Measurements from ENCODE around the gene NT5DC2. TPM values are rescaled to one million over a fixed set of nuclear protein-coding genes. Genes with fewer than 3 reads are reported as not detected.

The NT5DC2 gene
- total RNA-seq, 1 experiment from 2014 or later: 229 TPM

GRCh38 chr3:52521881-52522650 is 11.6 kb downstream of the NT5DC2 start:
- BruUV-seq (replicated peaks): no TSS peak
- ATAC-seq (no peak), DNase-seq (no peak)
- Histone ChIP-seq H3K9ac (ENCODE audit: low read length) (no peak overlapping the region), H3K27ac (ENCODE audit: low read length) (no peak overlapping the region), H3K9me2 (replicated peaks; ENCODE audit: low read length) (no peaks in the 10 kb centered on the region), H3K4me1 (ENCODE audit: insufficient read depth, low read length) (no peaks in the 10 kb centered on the region), H4K20me1 (ENCODE audit: low read length) (no peaks in the 10 kb centered on the region), H3K4me2 (ENCODE audit: low read length) (no peak overlapping the region), H2AFZ (ENCODE audit: low read length) (no peak overlapping the region), H3K36me3 (ENCODE audit: low read depth, low read length) (peaks cover 9% of the 10 kb centered on the region; the same call in 1 of the 2 replicates), H3K4me3 (ENCODE audit: low read length) (no peak overlapping the region), H3K27me3 (ENCODE audit: low read length) (no peaks in the 10 kb centered on the region), H3K79me2 (ENCODE audit: low read length) (no peaks in the 10 kb centered on the region), H3F3A (ENCODE audit: low read length, unreplicated experiment) (no peaks in the 10 kb centered on the region), H3K9me3 (ENCODE audit: low read length) (no peaks in the 10 kb centered on the region)
- no peak for TF ChIP-seq EZH2phosphoT487 (IDR thresholded peaks at IDR 0.05; ENCODE audit: borderline replicate concordance, low read length)
- TF ChIP-seq CTCF (conservative IDR thresholded peaks at IDR 0.05; ENCODE audit: low read depth, low read length): no peak
- TF ChIP-seq EZH2 (IDR thresholded peaks at IDR 0.05; ENCODE audit: low read length, unreplicated experiment): no peak
- POLR2A ChIA-PET (ENCODE audit: unreplicated experiment): no interaction called here
- intact Hi-C loops (cut with micrococcal nuclease): no loop called here
- CTCF ChIA-PET: no interaction called here

GRCh38 chr3:52521488-52521824 is 12.2 kb downstream of the NT5DC2 start:
- Histone ChIP-seq H4K20me1 (ENCODE audit: low read length) (no peaks in the 10 kb centered on the region), H3K27me3 (ENCODE audit: low read length) (no peaks in the 10 kb centered on the region), H3K27ac (ENCODE audit: low read length) (no peak overlapping the region), H3K4me2 (ENCODE audit: low read length) (no peak overlapping the region), H3K4me1 (ENCODE audit: insufficient read depth, low read length) (no peaks in the 10 kb centered on the region), H3K9ac (ENCODE audit: low read length) (no peak overlapping the region), H3K36me3 (ENCODE audit: low read depth, low read length) (peaks cover 9% of the 10 kb centered on the region; the same call in 1 of the 2 replicates), H3K9me3 (ENCODE audit: low read length) (no peaks in the 10 kb centered on the region), H3F3A (ENCODE audit: low read length, unreplicated experiment) (no peaks in the 10 kb centered on the region), H2AFZ (ENCODE audit: low read length) (no peak overlapping the region), H3K4me3 (ENCODE audit: low read length) (no peak overlapping the region), H3K9me2 (replicated peaks; ENCODE audit: low read length) (no peaks in the 10 kb centered on the region), H3K79me2 (ENCODE audit: low read length) (no peaks in the 10 kb centered on the region)
- POLR2A ChIA-PET (ENCODE audit: unreplicated experiment): no interaction called here
- ATAC-seq: no peak
- no TSS peak for BruUV-seq (replicated peaks)
- CTCF ChIA-PET: no interaction called here
- intact Hi-C loops (cut with micrococcal nuclease): no loop called here
- no peak for TF ChIP-seq EZH2 (IDR thresholded peaks at IDR 0.05; ENCODE audit: low read length, unreplicated experiment)
- TF ChIP-seq CTCF (conservative IDR thresholded peaks at IDR 0.05; ENCODE audit: low read depth, low read length): no peak
- no peak for TF ChIP-seq EZH2phosphoT487 (IDR thresholded peaks at IDR 0.05; ENCODE audit: borderline replicate concordance, low read length)
- no peak for DNase-seq

GRCh38 chr3:52520716-52521487 is 12.8 kb downstream of the NT5DC2 start:
- H3K9me3 ChIP-seq (ENCODE audit: low read length): no peaks in the 10 kb centered on the region
- no peak overlapping the region for H2AFZ ChIP-seq (ENCODE audit: low read length)
- peaks cover 9% of the 10 kb centered on the region; the same call in 1 of the 2 replicates for H3K36me3 ChIP-seq (ENCODE audit: low read depth, low read length)
- H4K20me1 ChIP-seq (ENCODE audit: low read length): no peaks in the 10 kb centered on the region
- no peaks in the 10 kb centered on the region for H3K27me3 ChIP-seq (ENCODE audit: low read length)
- no peak overlapping the region for H3K4me2 ChIP-seq (ENCODE audit: low read length)
- ChIA-PET CTCF (no interaction called here), POLR2A (ENCODE audit: unreplicated experiment) (no interaction called here)
- no peaks in the 10 kb centered on the region for H3K9me2 ChIP-seq (replicated peaks; ENCODE audit: low read length)
- intact Hi-C loops (cut with micrococcal nuclease): no loop called here
- no peaks in the 10 kb centered on the region for H3F3A ChIP-seq (ENCODE audit: low read length, unreplicated experiment)
- DNase-seq: no peak
- no peak overlapping the region for H3K9ac ChIP-seq (ENCODE audit: low read length)
- H3K4me1 ChIP-seq (ENCODE audit: insufficient read depth, low read length): no peaks in the 10 kb centered on the region
- TF ChIP-seq EZH2 (IDR thresholded peaks at IDR 0.05; ENCODE audit: low read length, unreplicated experiment) (no peak), EZH2phosphoT487 (IDR thresholded peaks at IDR 0.05; ENCODE audit: borderline replicate concordance, low read length) (no peak), CTCF (conservative IDR thresholded peaks at IDR 0.05; ENCODE audit: low read depth, low read length) (no peak)
- H3K4me3 ChIP-seq (ENCODE audit: low read length): no peak overlapping the region
- no peak overlapping the region for H3K27ac ChIP-seq (ENCODE audit: low read length)
- no TSS peak for BruUV-seq (replicated peaks)
- ATAC-seq: no peak
- no peaks in the 10 kb centered on the region for H3K79me2 ChIP-seq (ENCODE audit: low read length)

Data from PC-3 (cell line).